Coronary artery (tissue), 2 donors: ENCODE data around the gene S100A6.

ENCODE experiments used
- DNase-seq: peaks from one replicate; pipeline ENCODE4 v3.0.0-alpha.2; 2017; ENCODE audit warnings: low spot score
- H3K27ac ChIP-seq, 2 donors: fragments of 200-600 bp; sonication (generic); one replicate each; pipeline ENCODE4 v1.5.1; 2016 to 2019
- H3K4me3 ChIP-seq: fragments of 200-600 bp; sonication (generic); 2 replicates; pipeline ENCODE4 v1.5.1; 2016; ENCODE audit warnings: mild to moderate bottlenecking, moderate library complexity
- CTCF ChIP-seq: fragments of 200-600 bp; sonication (generic); IDR thresholded peaks from one replicate; pipeline ENCODE4 v1.5.1; 2019; ENCODE audit warnings: antibody characterized with exemption

The S100A6 gene

GRCh38 chr1:153503766-153504165 lies 32.0 kb downstream of the S100A6 start:
- no peak overlapping the region for H3K27ac ChIP-seq
- TF ChIP-seq CTCF, result no peak
- no peak for DNase-seq
- no peak overlapping the region for H3K4me3 ChIP-seq

GRCh38 chr1:153498746-153499145 lies 37.0 kb downstream of the S100A6 start:
- TF ChIP-seq CTCF, result no peak
- no peak for DNase-seq
- Histone ChIP-seq H3K4me3 (no peak overlapping the region), H3K27ac (no peak overlapping the region)

- no peak for DNase-seq
- no peak for TF ChIP-seq CTCF
- H3K4me3 ChIP-seq, result no peak overlapping the region
- H3K27ac ChIP-seq, result peak overlapping the region in 1 of 2 donors; percentile 26
Measured at GRCh38 chr1:153495536-153495935, 40.3 kb downstream of the S100A6 start.

GRCh38 chr1:153494976-153495535 lies 40.7 kb downstream of the S100A6 start:
- peak; percentile 97 for TF ChIP-seq CTCF
- Histone ChIP-seq H3K27ac (peak overlapping the region in 1 of 2 donors; percentile 26), H3K4me3 (no peak overlapping the region)
- DNase-seq, result peak; percentile 82

GRCh38 chr1:153493343-153493960 lies 42.3 kb downstream of the S100A6 start:
- TF ChIP-seq CTCF, result no peak
- peak overlapping the region; percentile 85 to 92 for H3K27ac ChIP-seq
- no peak overlapping the region for H3K4me3 ChIP-seq
- DNase-seq, result no peak

GRCh38 chr1:153490272-153491051 lies 45.3 kb downstream of the S100A6 start:
- no peak for TF ChIP-seq CTCF
- peak; percentile 92 for DNase-seq
- peak overlapping the region; percentile 92 to 93 for H3K27ac ChIP-seq
- H3K4me3 ChIP-seq, result peak overlapping the region; percentile 38
